ENCODE results near the gene RNF207. TPM values are rescaled to one million over a fixed set of nuclear protein-coding genes. Genes with fewer than 3 reads are reported as not detected.

The RNF207 gene
- total RNA-seq, 1 donor from 2014 or later: 83.3 TPM

DNA sequence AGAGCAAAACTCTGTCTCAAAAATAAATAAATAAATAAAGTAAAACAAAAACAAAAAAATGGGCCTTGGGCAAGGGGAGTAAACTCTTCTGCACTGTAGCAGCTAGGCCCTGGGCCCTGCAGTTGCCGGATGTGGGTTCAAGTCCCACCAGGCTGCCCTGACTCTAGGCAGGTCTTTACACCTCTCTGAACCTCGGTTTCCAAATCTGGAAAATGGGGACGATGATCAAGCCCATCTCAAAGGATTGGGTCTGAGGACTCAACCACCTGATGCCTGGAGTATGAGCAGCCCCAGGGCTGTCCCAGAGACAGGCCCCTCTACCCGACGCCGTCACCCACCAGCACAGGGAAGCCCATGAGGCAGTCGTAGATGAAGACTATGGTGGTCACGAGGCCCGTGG lies 47.5 kb downstream of the RNF207 start:
- no peak for DNase-seq
- intact Hi-C loops (cut with micrococcal nuclease): loop anchor here (10.0 kb wide), 1 partner anchor 199 kb away; no protein-coding TSS in a partner anchor
- TF ChIP-seq CTCF (IDR thresholded peaks at IDR 0.05; ENCODE audit: borderline replicate concordance): no peak
- no peaks in the 10 kb centered on the region for H3K9me3 ChIP-seq (replicated peaks)
- peaks cover 7% of the 10 kb centered on the region for H3K4me1 ChIP-seq
- H3K4me3 ChIP-seq: no peak overlapping the region
- peaks cover 80% of the 10 kb centered on the region for H3K27me3 ChIP-seq (ENCODE audit: low read depth)
- H3K27ac ChIP-seq (replicated peaks): no peak overlapping the region
- peaks cover 6% of the 10 kb centered on the region for H3K36me3 ChIP-seq

- no peak for TF ChIP-seq CTCF (IDR thresholded peaks at IDR 0.05; ENCODE audit: borderline replicate concordance)
- Histone ChIP-seq H3K27ac (replicated peaks) (no peak overlapping the region), H3K4me1 (peaks cover 5% of the 10 kb centered on the region), H3K4me3 (no peak overlapping the region), H3K9me3 (replicated peaks) (no peaks in the 10 kb centered on the region), H3K27me3 (ENCODE audit: low read depth) (peaks cover 81% of the 10 kb centered on the region), H3K36me3 (peaks cover 6% of the 10 kb centered on the region)
- no peak for DNase-seq
- intact Hi-C loops (cut with micrococcal nuclease): loop anchor here (10.0 kb wide), 1 partner anchor 200 kb away; no protein-coding TSS in a partner anchor
These were observed 48.8 kb downstream of the RNF207 start for GRCh38 chr1:6254691-6255090.

- Histone ChIP-seq H3K27ac (replicated peaks) (no peak overlapping the region), H3K4me1 (peaks cover 21% of the 10 kb centered on the region), H3K4me3 (no peak overlapping the region), H3K36me3 (peaks cover 6% of the 10 kb centered on the region), H3K9me3 (replicated peaks) (no peaks in the 10 kb centered on the region), H3K27me3 (ENCODE audit: low read depth) (peaks cover 78% of the 10 kb centered on the region)
- no peak for TF ChIP-seq CTCF (IDR thresholded peaks at IDR 0.05; ENCODE audit: borderline replicate concordance)
- DNase-seq: no peak
- intact Hi-C loops (cut with micrococcal nuclease): loop anchor here (10.0 kb wide), 1 partner anchor 202 kb away; no protein-coding TSS in a partner anchor
These were observed 50.7 kb downstream of the RNF207 start for GRCh38 chr1:6256645-6257044.

DNA sequence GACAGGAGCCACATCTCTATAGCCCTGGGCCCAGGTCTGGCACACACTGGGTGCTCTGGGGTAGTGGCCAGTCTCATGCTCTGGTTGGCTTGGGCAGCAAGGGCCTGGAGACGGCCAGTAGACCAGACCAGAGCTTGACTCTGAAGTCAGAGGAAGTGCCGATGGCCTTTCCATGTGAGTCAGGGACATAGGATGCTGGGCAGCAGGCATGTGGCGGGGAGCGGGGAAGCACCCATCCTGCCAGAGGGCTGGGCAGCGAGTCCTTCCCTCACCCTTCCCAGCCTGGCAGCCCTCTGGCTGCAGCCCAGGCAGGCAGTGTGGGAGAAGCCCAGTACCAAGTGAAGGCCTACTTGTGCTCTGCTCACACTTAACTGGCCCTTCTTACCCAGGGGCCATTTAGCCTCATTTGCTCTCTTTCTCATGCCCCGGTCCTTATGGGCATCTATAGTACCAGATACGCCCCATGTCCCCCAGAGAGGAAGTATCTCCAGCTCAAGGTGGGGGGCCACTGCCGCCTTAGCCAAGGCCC lies 51.7 kb downstream of the RNF207 start:
- H3K4me1 ChIP-seq: peaks cover 31% of the 10 kb centered on the region
- peaks cover 77% of the 10 kb centered on the region for H3K27me3 ChIP-seq (ENCODE audit: low read depth)
- no peak overlapping the region for H3K4me3 ChIP-seq
- intact Hi-C loops (cut with micrococcal nuclease): loop anchor here (10.0 kb wide), 1 partner anchor 203 kb away; no protein-coding TSS in a partner anchor
- no peak for DNase-seq
- no peaks in the 10 kb centered on the region for H3K9me3 ChIP-seq (replicated peaks)
- H3K27ac ChIP-seq (replicated peaks): no peak overlapping the region
- TF ChIP-seq CTCF (IDR thresholded peaks at IDR 0.05; ENCODE audit: borderline replicate concordance): no peak
- peaks cover 6% of the 10 kb centered on the region for H3K36me3 ChIP-seq

DNA sequence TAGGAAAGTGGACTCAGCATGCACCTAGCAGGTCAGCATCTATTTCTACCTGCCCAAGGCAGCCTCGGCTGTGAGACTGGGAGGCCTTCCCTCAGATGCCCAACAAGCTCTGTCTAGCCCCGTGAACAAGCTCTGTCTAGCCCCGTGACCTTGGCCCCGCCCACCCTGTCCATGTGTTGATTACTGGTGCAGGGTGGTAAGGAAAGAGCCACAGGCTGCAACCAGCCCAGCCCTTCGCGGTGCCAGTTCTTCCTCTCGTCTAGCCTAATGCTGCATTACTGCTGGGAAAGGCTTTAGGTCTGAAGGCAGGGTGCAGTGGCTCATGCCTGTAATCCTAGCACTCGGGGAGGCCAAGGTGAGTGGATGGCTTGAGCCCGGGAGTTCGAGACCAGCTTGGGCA lies 52.8 kb downstream of the RNF207 start:
- no peak for TF ChIP-seq CTCF (IDR thresholded peaks at IDR 0.05; ENCODE audit: borderline replicate concordance)
- no peak for DNase-seq
- intact Hi-C loops (cut with micrococcal nuclease): loop anchor here (10.0 kb wide), 1 partner anchor 204 kb away; no protein-coding TSS in a partner anchor

More for the DNA sequence above, 52.8 kb downstream of the RNF207 start:
- peaks cover 76% of the 10 kb centered on the region for H3K27me3 ChIP-seq (ENCODE audit: low read depth)
- no peak overlapping the region for H3K27ac ChIP-seq (replicated peaks)
- H3K9me3 ChIP-seq (replicated peaks): no peaks in the 10 kb centered on the region
- H3K4me1 ChIP-seq: peaks cover 41% of the 10 kb centered on the region
- peaks cover 6% of the 10 kb centered on the region for H3K36me3 ChIP-seq
- no peak overlapping the region for H3K4me3 ChIP-seq

Data from left ventricle myocardium inferior (tissue), 1 donor.